Ramos (cell line): Measurements from ENCODE around the gene ABLIM2.

Experiments
- in situ Hi-C: fragments of 300-500 bp; cut with MboI; formaldehyde crosslinking; loops from one replicate; pipeline ENCODE4 v1.14.3; 2022; ENCODE audit warnings: low sequenced_read_pairs; ENCODE audit not compliant: unreplicated experiment

Gene ABLIM2

DNA sequence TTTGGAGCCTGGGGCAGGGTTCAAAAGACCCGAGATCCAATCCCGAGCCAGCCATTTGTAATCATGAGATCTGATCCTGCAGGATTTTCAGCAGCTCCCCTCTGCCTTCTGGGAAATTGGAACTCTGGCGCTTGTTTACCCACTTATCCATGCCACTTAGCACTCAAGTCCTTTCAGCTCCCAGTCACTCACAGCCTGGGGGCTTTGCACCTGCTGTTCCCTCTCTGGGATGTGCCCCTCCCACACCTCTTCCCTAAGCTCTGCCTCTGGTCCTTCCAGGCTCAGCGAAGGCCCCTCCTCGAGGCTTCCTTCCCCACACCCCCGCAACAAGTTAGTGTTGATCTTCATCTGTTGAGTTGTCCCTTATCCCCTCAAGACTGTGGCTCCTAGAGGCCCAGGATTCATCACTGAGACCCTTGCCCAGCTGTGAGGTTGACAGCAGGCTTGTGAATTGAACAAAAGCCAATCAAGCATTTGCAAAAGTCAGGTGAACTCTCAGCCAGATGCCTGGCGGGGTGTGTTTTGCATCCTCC is 119.8 kb downstream of the ABLIM2 start:
- in situ Hi-C loops: no loop called here

DNA sequence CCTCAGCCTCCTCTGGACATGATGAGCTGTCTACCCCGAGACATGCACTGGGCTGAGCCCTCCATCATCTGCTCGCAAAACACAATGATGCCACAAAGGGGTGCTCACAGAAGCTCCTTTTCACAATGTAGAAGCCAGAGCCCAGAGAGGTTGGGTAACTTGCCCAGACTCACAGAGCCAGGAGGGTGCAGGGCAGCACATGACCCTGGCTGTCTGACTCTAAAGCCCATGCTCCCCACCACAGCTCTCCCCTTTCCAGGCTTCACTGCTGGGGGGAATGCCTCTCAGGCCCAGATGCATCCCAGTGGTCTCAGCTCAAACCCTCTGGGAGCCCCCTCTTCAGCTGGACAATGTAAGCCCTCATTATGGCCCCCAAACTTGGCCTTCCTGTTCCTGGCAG is 120.5 kb downstream of the ABLIM2 start:
- in situ Hi-C loops: no loop called here

DNA sequence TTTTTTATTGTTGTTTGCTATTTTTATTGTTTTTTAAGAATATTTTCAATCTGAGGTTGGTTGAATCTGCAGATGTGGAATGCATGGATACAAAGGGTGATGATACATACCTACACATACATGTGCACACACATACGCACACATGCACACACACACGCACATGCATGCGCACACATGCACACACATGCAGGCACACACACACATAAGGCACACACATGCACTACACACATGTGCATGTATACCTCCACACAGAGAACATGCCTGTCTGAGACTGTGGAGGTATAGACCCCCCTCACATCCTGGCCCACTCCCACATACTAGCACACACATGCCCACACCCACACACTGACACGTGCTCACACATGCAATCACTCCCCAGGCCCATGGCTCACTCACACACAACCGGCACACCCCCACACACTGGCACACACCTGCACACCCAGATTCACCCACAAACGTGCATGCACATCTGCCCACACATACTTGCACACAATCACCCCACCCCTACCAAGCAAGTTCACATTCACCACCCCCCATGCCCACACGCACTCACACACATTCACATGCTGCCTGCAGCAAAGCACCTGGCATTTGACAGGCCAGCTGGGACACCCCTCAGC is 121.4 kb downstream of the ABLIM2 start:
- in situ Hi-C loops: no loop called here

DNA sequence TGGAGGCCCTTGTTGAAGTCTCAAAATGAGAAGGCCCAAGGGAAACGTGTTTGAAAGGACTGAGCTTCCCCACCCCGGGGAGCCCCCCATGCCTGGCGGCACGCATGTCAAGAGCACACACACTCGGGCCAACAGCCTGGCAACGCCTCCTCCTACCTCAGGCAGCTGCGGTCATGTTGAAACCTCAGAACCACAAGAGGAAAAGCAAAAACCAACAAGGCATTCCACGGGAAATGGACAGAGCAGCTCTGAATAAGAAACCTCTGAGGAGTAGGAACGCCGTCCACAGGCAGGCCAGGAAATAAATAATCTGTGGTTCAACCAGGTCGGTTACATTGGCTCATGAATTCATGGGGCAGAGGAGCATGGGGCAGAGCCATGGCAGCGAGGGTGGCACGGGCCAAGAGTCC is 123.2 kb downstream of the ABLIM2 start:
- in situ Hi-C loops: no loop called here

DNA sequence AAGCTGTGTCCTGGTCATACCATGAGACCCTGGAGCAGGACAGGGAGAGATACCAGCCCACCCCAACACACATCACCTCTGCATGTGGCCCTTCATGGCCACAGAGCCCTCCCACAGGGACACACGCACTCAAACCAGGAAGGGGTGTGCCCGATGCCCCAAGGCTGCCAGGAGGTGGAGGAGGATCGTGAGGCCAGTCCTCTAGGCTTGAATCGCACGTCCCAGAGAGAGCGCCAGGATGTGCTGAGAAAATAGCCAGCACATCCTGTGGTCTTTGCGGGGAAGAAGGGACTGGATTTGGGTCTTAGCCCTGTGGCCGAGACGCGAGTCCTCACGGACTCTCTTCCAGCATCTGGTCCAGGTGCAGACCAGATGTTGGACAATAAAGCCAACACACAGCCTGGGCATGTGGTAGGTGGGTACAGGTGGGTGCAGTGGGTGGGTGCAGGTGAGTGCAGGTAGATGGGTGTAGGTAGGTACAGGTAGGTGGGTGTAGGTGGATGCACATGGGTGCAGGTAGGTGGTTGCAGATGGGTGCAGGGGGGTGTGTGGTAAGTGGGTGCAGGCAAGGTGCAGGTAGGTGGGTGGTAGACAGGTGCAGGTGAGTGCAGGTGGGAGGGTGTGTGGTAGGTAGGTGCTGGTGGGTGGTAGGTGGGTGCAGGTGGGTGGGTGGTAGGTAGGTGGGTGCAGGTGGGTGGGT is 124.6 kb downstream of the ABLIM2 start:
- in situ Hi-C loops: no loop called here

DNA sequence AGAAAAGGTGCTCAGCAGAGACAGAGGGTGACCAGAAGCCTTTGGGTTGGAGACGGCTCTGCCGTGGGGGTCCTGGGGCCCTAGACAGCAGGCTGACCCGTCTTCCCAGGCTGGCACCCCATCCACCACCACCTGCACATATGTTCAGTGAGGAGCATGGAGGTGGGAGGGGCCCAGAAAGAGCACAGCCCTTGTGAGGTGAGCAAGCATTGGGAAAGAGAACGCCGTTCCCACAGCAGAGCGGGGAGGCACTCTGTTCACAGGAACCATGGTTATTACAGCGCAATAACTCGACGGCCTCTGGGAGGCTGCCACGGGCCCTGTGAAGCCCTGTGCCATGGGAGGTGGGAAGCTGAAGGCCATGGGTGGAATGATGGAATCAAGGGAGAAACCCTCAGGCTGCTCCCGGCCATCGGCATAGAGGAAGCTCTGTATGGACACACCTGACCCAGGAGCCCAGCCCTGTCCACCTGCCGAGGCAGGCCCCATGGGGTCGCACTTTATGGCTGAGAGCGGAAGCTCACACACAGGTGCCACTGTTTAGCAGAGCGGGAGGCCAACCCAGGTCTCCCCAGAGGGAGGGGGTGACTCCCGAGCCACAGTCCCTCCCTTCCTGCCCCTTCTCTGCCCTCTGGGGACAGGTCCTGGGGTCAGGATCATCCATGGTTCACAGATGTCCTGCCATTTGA is 125.4 kb downstream of the ABLIM2 start:
- in situ Hi-C loops: no loop called here

DNA sequence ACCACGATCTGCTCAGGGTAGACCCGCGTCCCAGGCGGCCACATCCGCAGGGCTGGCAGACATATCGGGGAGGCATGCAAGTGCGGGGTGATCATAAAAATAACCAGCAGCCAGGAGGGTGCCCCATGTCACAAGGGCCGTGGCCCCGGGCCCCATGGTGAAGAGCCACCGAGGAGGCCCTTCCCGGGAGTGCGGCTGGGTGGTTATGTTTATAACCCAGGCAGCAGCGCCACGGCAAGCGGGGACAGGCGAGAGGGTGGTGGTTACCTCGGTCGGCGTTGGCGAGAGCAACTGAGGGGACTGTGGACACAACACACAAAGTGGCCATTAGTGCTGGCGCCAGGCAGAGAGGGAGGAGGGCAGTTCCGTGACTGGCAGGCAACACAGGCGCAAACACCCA is 126.2 kb downstream of the ABLIM2 start:
- in situ Hi-C loops: no loop called here

DNA sequence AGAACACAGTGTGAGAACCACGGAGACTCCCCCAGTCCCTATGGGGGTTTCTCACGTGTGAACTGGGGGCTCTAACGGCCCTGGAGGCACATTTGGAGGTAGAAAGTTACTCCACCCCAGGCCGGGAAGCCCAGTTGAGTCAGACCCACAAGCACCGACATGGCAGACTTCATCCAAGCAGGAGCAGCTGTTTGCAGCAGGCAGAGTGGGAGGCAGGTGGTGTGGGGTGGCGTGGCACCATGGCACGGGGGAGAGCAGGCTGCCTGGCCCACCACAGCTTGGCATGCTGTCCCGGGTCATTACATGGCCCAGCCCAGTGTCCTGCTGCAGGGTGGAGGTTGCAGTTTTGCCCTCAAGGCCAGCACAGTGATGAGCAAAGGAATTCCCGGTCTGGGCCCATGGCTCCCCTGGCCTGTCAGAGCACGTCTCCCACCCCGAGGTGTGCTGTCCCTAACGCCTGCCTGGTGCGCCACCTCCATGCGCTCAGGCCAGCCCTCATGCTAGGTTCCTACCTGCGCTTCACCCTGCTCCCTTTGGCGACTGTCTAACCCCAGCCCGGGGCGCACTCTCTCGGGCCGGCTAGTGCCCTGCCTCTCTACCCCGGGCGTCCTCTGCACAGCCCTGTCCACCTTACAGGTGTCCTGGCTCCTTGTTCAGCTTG is 128.4 kb downstream of the ABLIM2 start:
- in situ Hi-C loops: no loop called here

DNA sequence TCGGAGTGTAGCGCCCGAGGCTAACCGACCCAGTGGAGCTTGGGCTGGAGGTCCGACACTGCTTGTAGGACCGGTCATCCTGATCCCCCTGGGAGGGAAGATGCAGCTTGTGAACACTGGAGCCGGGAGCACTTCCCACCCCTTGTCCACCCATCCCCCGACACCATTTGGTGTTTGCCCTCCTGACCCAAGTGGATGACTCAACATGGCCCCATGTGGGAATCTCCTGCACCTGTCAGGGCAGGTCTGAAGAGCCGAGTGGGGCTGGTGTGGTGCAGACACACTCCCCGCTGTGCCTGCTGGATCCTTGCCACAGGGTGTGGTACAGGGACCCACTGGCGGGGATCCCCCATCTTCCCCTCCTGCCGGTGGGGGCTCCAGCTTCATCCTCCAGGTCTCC is 128.9 kb downstream of the ABLIM2 start:
- in situ Hi-C loops: no loop called here

DNA sequence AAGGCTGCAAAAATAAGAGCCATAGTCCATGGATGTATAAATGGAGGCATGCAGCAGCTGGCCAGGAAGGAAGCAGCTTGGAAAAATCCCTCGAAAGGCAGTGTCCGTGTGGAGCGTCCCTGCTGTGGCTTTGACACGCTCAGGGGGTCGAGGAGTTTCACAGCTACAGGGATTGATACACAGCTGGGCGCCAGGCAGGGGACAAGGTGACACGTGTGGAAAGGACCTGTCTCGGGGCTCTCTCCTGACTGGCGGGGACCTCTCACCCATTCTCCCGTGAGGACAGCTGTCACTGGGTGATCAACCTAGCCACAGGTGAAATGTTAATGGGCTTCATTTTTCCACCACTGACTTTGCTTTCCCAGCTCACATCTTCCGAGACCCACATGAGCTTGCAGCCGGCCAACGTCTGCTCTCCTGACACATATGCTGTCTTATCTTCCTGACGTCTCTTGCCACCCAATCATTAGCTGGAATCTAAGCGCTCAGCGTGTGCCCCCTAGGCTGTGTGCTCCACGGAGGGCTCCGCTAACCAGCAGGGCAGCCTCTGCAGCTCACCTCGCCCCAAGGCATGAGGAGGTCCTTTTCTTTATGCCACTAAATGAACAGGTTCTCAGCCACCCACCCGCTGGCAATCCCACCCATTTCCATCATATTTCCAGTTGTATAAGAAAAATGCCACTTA is 129.6 kb downstream of the ABLIM2 start:
- in situ Hi-C loops: no loop called here

DNA sequence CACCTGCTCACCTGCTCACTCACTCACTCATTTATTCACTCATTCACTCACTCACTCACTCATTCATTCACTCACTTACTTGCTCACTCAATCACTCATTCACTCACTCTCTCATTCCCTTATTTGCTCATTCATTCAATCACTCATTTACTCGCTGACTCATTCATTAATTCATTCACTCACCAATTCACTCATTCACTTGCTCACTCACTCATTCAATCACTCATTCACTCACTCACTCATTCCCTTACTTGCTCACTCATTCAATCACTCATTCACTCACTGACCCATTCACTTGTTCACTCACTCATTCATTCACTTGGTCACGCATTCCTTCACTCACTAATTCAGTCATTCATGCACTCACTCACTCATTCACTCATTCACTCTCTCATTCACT is 130.2 kb downstream of the ABLIM2 start:
- in situ Hi-C loops: no loop called here

DNA sequence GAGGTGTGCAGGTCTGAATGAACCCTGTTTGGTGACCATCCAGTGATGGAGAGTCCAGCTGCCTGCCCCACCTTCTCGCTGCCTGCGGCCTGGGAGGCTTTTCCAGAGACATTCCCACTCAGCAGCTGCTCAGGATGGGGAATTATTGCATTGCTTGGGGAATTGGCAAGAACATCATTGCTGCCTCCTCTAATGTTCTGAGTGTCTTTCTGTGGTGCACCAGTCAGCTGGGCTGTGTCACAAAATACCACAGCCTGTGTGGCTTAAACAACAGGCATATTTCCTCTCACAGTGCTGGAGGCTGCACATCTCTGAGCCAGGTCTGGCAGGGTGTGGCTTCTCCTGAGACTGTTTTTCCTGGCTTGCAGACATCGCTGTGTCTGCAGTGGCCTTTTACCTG is 132.2 kb downstream of the ABLIM2 start:
- in situ Hi-C loops: no loop called here

DNA sequence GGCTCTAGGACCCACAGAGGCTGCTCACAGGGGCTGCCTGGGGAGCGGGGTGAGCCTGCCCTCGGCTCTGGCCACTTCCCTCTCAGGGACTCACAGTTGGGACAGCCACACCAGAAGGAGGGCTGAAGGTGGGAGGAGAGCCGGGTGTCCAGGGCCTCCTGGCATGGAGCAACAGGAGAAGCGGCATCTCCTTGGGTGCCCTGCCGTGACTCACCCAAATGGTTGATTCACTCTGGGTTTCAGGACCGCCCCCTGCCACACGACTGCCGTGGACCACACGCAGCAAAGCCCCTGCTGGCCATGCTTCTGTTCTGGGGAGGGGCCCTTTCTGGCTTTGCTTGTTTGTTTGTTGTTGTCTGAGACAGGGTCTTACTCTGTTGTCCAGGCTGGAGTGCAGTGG is 132.9 kb downstream of the ABLIM2 start:
- in situ Hi-C loops: no loop called here

DNA sequence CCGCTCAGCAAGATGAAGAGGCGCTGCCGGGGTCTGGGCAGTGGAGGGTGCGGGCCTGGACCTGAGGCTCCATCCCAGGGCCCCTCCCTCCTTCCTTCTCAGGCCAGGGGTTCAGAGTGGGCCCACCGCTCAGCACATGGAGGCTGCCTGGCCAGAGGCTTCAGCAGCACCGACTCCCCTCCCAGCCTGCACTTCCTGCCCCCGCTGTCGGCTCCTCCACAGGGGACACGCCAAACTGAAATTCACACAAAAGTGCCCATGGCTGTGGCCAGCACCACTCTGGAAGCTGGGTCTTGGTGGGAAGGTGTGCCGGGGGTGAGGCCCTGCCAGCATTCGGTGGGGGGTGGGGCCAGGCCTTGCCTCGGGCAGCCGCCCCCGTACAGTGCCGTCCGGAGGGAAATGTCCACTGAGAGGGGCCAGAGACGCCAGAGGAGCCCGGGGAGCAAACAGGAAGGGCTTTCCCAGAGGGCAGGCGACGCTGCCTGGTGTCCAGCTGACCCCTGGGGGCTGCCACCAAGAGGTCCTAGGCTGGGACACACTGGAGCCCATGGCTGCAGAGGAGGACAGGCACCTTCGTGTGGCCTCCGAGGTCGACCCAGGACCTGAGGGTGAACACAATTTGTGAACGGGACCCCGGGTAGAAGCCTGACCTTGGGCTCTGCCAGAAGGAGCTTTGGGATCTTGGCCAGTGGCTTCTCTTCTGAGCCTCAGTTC is 134.4 kb downstream of the ABLIM2 start:
- in situ Hi-C loops: no loop called here

DNA sequence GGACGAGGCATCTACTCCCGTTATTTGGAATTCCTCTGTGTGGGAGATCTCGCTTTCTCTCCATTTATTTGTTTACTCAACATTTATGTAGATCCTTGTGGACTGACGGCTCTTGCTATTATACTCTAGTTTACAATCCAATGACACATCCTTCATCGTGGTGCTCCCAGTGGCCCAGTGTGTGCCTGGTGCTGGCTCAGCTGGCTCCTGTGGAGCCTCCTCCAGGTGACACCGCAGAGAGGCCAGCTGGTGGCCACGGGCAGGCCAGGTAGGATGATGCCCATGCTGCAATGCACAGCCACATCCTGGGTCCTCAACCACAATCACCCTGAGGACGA is 134.9 kb downstream of the ABLIM2 start:
- in situ Hi-C loops: no loop called here

DNA sequence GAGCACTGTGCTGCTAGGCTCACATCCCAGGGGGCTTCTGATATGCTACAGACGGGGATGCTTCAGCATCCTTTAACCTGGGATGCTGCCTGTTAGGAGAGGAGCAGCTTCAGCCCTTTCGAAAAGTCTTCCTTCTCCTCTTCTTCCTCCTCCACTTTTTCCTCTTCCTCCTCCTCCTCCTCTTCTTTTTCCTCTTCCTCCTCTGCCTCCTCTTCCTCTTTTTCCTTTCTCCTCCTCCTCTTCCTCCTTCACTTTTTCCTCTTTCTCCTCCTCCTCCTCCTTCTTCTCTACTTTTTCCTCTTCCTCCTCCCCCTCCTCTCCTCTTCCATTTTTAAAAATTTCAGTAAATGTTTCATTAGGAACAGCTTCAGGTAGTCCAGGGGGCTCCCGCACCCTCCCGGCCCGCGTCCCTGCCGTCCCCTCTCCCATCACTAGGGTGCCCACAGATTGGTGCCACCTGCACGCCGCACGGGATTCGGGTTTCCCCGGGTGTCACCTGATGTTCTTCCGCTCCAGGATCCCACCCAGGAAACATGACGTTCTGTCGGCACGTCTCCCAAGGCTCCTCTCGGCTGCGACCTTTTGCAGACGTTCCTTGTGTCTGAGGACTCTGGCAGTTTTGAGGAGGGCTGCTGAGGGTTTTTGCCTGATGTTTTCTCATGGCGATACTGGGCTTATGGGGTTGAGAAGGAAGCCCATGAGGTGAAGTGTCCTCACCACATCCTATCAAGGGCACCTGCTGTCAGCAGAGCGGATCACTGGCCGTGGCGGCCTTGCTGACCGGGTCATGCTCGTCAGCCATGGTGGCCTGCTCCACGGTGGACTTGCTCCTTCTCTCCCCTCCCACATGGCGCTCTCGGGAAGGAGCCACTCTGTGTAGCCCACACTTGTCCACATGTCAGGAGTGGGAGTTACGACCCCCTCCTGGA is 135.6 kb downstream of the ABLIM2 start:
- in situ Hi-C loops: no loop called here

DNA sequence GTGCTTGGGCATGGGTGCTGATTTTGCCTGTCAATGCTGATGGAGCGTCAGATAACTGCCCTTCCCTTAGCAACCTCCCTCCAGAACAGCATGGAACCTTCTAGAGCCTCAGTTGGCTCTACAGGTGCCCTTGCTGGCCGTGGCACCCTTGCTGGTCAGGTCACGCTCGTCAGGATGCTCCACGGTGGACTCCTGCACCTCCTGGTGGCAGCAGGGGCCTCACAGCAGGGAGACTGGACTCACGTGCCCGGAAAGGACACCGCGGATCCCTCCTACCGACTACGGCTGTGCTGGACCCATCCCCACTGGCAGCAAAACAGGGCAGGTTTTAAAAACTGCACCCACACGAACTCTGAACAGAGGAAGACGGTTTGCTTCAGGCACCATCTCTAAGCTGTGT is 136.8 kb downstream of the ABLIM2 start:
- in situ Hi-C loops: no loop called here

DNA sequence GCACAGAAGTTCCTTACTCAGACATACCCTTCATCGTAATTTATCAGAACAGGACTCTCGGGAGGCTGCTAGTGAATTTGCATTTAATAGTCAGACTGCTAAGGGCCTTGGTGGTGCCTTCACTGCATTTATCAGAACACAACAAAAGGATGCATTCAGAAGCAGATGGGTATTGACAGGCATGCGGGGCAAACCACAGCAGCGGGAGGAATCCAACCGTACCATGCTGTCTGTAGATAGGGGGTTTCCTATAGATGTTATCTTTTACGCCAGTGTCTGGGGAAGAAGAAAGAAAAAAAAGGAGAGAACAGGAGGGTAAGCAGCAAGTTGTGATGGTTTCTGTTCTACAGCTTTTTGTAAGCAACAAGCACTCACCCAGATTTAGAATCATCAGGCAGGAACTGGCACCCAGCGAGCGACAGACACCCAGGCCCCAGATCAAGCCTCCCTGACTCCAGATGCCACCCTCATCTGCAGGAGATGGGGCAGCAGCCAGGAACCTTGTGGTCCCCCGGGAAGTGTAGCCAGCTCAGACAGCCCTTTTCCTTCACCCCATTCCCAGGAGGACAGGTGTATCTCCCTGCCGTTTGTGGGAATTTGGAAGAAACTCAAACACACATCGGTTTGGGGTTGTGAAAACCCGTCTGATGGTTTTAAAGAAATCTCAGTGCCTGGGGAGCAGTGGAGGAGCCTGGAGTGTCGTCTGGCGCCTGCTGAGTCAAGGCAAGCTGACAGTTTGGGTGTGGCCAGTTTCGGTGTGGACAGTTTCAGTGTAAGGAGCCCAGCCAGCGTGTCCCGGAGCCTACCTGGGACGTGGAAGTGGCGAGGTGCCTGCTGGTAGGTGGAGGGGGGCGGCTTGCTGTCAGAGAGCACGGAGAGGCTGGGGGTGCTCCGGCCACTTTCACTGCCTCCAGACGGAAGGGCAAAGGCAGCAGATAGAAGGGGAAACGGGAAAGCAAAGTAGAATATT is 138.9 kb downstream of the ABLIM2 start:
- in situ Hi-C loops: no loop called here
